Esophagus muscularis mucosa (tissue), 4 donors: ENCODE measurements around the gene PNPT1. TPM values are rescaled to one million over a fixed set of nuclear protein-coding genes. Genes with fewer than 3 reads are reported as not detected.

Experiments
- DNase-seq: peaks from one replicate; pipeline ENCODE4 v3.0.0-alpha.2; 2017; ENCODE audit errors: extremely low spot score
- H3K27ac ChIP-seq, 4 donors: fragments of 200-600 bp; sonication (generic); replicated peaks in 1 of 4; 1 replicate in 3 of 4; 2 replicates in 1 of 4; pipeline ENCODE4 v1.5.1; 2016 to 2019; ENCODE audit warnings: mild to moderate bottlenecking in 1 of 4
- H3K27me3 ChIP-seq, 4 donors: fragments of 200-600 bp; sonication (generic); one replicate each; pipeline versions ENCODE4 v1.5.1 to v1.6.0; 2016 to 2019
- H3K36me3 ChIP-seq, 4 donors: fragments of 200-600 bp; sonication (generic); one replicate each; pipeline ENCODE4 v1.5.1; 2016 to 2019
- H3K4me1 ChIP-seq, 4 donors: fragments of 200-600 bp; sonication (generic); one replicate each; pipeline ENCODE4 v1.5.1; 2016 to 2019
- H3K4me3 ChIP-seq, 4 donors: fragments of 200-600 bp; sonication (generic); 1 replicate in 2 of 4; 2 replicates in 2 of 4; pipeline ENCODE4 v1.5.1; 2016 to 2019; ENCODE audit warnings: mild to moderate bottlenecking in 4 of 4, moderate library complexity in 1 of 4
- H3K9me3 ChIP-seq, 4 donors: fragments of 200-600 bp; sonication (generic); 1 replicate in 3 of 4; 2 replicates in 1 of 4; pipeline ENCODE4 v1.5.1; 2016 to 2019
- EP300 ChIP-seq: sonication (generic); formaldehyde crosslinking; IDR thresholded peaks from one replicate; pipeline ENCODE4 v1.6.1; 2017; ENCODE audit warnings: antibody characterized with exemption
- POLR2A ChIP-seq: fragments of 450-650 bp; IDR thresholded peaks from one replicate; pipeline ENCODE4 v1.6.1; 2017; ENCODE audit warnings: antibody characterized with exemption, moderate library complexity, mild to moderate bottlenecking, low read depth
- POLR2AphosphoS5 ChIP-seq, 2 donors: sonication (generic); formaldehyde crosslinking; IDR thresholded peaks; one replicate each; pipeline ENCODE4 v1.6.1; 2017; ENCODE audit warnings: antibody characterized with exemption in 2 of 2
- WGBS: methylation state at CpG from one replicate; pipeline ENCODE4 v1.1.5; 2018; 5-methylcytosine and 5-hydroxymethylcytosine counted together
- intact Hi-C: fragments of 100-400 bp; cut with DNase I; formaldehyde crosslinking; loops from one replicate; pipeline ENCODE4 v1.15.1; 2023
- total RNA-seq, 4 donors: library from RNA; depleted of rRNA; stranded (reverse); fragments of >200 nt; gene quantifications; one replicate each; pipeline versions ENCODE4 v1.1.0 to v1.2.1, GENCODE V29; 2016
- TF ChIP-seq, protein P1 (sequence below), 3 experiments: fragments of 200-600 bp in 2 of 3; fragments of 450-650 bp in 1 of 3; sonication (generic) in 2 of 3; IDR thresholded peaks; one replicate each; pipeline ENCODE4 v1.5.1; 2017 to 2019; ENCODE audit warnings: antibody characterized with exemption in 3 of 3, mild to moderate bottlenecking in 2 of 3, moderate library complexity in 1 of 3

The PNPT1 gene
- total RNA-seq, 4 donors from 2014 or later, result 13.1 to 17.2 (median 15.6) TPM

DNA sequence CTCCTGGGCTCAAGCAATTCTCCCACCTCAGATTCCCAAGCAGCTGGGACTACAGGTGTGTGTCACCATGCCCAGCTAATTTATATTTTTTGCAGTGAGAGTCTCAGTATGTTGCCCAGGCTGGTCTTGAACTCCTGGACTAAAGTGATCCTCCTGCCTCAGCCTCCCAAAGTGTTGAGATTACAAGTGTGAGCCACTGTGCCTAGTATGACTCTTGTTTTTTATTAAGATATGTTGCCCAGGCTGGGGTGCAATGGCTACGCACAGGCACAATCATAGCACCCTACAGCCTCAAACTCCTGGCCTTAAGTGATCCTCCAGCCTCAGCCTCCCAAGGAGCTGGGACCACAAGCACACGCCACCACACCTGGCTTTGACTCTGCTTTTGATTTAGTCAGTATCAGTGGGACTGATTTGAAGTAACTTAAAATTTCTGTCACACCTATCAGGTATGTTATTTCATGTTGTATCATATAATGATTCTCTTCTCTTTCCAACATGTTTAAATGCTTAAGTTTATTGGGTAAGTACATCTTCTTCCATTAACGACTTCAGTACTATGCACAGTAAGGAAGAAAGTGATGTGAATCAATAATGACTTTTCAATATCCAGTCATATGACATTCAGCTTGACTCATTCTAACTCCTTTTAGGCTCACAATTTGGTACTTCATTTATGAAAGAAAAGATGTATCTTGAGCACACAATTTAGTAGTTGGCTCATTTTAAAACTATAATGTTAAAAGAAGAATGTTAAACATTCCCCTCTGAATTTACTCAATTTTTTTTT lies 82.5 kb downstream of the PNPT1 start:
- no peak for DNase-seq
- no peak overlapping the region for H3K27ac ChIP-seq
- H3K4me3 ChIP-seq, result no peak overlapping the region
- TF ChIP-seq POLR2AphosphoS5 (IDR thresholded peaks at IDR 0.05), result no peak
- TF ChIP-seq, protein P1, sequence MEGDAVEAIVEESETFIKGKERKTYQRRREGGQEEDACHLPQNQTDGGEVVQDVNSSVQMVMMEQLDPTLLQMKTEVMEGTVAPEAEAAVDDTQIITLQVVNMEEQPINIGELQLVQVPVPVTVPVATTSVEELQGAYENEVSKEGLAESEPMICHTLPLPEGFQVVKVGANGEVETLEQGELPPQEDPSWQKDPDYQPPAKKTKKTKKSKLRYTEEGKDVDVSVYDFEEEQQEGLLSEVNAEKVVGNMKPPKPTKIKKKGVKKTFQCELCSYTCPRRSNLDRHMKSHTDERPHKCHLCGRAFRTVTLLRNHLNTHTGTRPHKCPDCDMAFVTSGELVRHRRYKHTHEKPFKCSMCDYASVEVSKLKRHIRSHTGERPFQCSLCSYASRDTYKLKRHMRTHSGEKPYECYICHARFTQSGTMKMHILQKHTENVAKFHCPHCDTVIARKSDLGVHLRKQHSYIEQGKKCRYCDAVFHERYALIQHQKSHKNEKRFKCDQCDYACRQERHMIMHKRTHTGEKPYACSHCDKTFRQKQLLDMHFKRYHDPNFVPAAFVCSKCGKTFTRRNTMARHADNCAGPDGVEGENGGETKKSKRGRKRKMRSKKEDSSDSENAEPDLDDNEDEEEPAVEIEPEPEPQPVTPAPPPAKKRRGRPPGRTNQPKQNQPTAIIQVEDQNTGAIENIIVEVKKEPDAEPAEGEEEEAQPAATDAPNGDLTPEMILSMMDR (IDR thresholded peaks at IDR 0.05), result no peak
- no peak for TF ChIP-seq POLR2A
- no peak for TF ChIP-seq EP300
- intact Hi-C loops, result loop anchor here (10.0 kb wide), 1 partner anchor 196 kb away; the partner anchor contains the start of gene CCDC88A
- H3K4me1 ChIP-seq, result peaks cover 20 to 49% (median 44%) of the 10 kb centered on the region in 4 donors
- H3K36me3 ChIP-seq, result peaks cover 0 to 48% (median 28%) of the 10 kb centered on the region in 4 donors
- 91% methylated on average over 3 of the region's 3 CpGs for WGBS
- H3K9me3 ChIP-seq, result no peaks in the 10 kb centered on the region
- no peaks in the 10 kb centered on the region for H3K27me3 ChIP-seq

GRCh38 chr2:55609938-55610578 lies 83.6 kb downstream of the PNPT1 start:
- Histone ChIP-seq H3K4me1 (peaks cover 10 to 43% (median 39%) of the 10 kb centered on the region in 4 donors), H3K9me3 (no peaks in the 10 kb centered on the region), H3K27me3 (no peaks in the 10 kb centered on the region), H3K4me3 (no peak overlapping the region), H3K36me3 (peaks cover 0 to 47% (median 26%) of the 10 kb centered on the region in 4 donors), H3K27ac (no peak overlapping the region)
- DNase-seq, result no peak
- no peak for TF ChIP-seq EP300
- TF ChIP-seq, protein P1 (IDR thresholded peaks at IDR 0.05), result no peak
- TF ChIP-seq POLR2A, result no peak
- no peak for TF ChIP-seq POLR2AphosphoS5 (IDR thresholded peaks at IDR 0.05)
- 71% methylated on average over 1 of the region's 1 CpG for WGBS
- intact Hi-C loops, result loop anchor here (10.0 kb wide), 1 partner anchor 195 kb away; the partner anchor contains the start of gene CCDC88A

DNA sequence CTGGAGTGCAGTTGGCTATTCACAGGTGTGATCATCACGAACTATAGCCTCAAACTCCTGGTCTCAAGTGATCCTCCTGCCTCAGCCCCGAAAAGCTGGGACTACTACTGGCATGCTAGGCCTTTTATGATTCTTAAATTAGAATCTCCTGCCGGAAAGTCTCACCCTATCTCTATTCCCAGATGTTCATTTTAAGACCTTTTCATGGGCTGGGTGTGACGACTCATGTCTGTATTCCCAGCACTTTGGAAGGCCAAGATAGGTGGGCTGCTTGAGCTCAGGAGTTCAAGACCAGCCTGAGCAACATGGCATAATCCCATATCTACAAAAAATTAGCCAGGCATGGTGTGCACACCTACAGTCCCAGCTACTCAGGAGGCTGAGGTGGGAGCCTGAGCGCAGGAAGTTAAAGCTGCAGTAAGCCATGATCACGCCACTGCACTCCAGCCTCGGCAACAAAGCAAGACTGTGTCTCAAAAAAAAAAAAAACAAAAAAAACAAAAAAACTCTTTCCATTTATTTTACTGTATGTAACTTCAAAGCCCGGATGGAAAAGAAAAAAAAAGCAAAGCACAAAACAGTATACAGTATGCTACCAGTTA lies 84.3 kb downstream of the PNPT1 start:
- H3K4me1 ChIP-seq, result peaks cover 10 to 43% (median 39%) of the 10 kb centered on the region in 4 donors
- H3K4me3 ChIP-seq, result no peak overlapping the region
- 82% methylated on average over 8 of the region's 8 CpGs for WGBS
- H3K36me3 ChIP-seq, result peaks cover 0 to 39% (median 23%) of the 10 kb centered on the region in 4 donors
- intact Hi-C loops, result no loop called here
- H3K9me3 ChIP-seq, result no peaks in the 10 kb centered on the region
- TF ChIP-seq, protein P1 (IDR thresholded peaks at IDR 0.05), result no peak
- no peak for TF ChIP-seq EP300
- no peak for TF ChIP-seq POLR2A
- no peak for TF ChIP-seq POLR2AphosphoS5 (IDR thresholded peaks at IDR 0.05)
- H3K27ac ChIP-seq, result no peak overlapping the region
- no peaks in the 10 kb centered on the region for H3K27me3 ChIP-seq
- DNase-seq, result no peak

- Histone ChIP-seq H3K36me3 (peaks cover 0 to 30% (median 23%) of the 10 kb centered on the region in 4 donors), H3K27ac (no peak overlapping the region), H3K4me1 (peaks cover 20 to 55% (median 50%) of the 10 kb centered on the region in 4 donors), H3K9me3 (no peaks in the 10 kb centered on the region), H3K27me3 (no peaks in the 10 kb centered on the region), H3K4me3 (no peak overlapping the region)
- TF ChIP-seq POLR2AphosphoS5 (IDR thresholded peaks at IDR 0.05) (no peak), EP300 (no peak), POLR2A (no peak)
- TF ChIP-seq, protein P1 (IDR thresholded peaks at IDR 0.05), result no peak
- DNase-seq, result no peak
- intact Hi-C loops, result no loop called here
- WGBS, result 98% methylated on average over 3 of the region's 3 CpGs
Observed at GRCh38 chr2:55607717-55608116, 85.9 kb downstream of the PNPT1 start.
